GM23338 (cell line): Measurements from ENCODE around the gene ABCA13.
"Not testable (repeated sequence)": the region's sequence is repeated elsewhere in the genome, so short reads cannot be mapped to it uniquely, and the experiment has no call there.

ENCODE experiments used
- CREB1 ChIP-seq: fragments of 250-450 bp; sonication (Bioruptor Pico); IDR thresholded peaks from 2 replicates; pipeline ENCODE4 v1.5.0; 2020; ENCODE audit warnings: low read depth, mild to moderate bottlenecking, moderate library complexity
- CTCF ChIP-seq, 2 experiments: fragments of 200-600 bp in 1 of 2; sonication (generic) in 1 of 2; conservative IDR thresholded peaks; 2 replicates each; pipeline versions ENCODE4 v1.5.1 to v1.6.1; 2016 to 2017; ENCODE audit warnings: antibody characterized with exemption in 2 of 2, low read depth in 2 of 2, mild to moderate bottlenecking in 2 of 2, moderate library complexity in 1 of 2
- ETS1 ChIP-seq: IDR thresholded peaks from 2 replicates; pipeline ENCODE4 v1.6.1; 2016; ENCODE audit warnings: antibody characterized with exemption
- EZH2 ChIP-seq: fragments of 200-600 bp; sonication (generic); IDR thresholded peaks from one replicate; pipeline ENCODE4 v1.8.0; 2017; ENCODE audit warnings: antibody characterized with exemption, mild to moderate bottlenecking, low read depth; ENCODE audit not compliant: unreplicated experiment
- EZH2phosphoT487 ChIP-seq: fragments of 200-600 bp; sonication (generic); IDR thresholded peaks from one replicate; pipeline ENCODE4 v1.8.1; 2018; ENCODE audit warnings: antibody characterized with exemption; ENCODE audit not compliant: unreplicated experiment
- JUNB ChIP-seq: IDR thresholded peaks from one replicate; pipeline ENCODE4 v1.6.1; 2016; ENCODE audit warnings: antibody characterized with exemption; ENCODE audit not compliant: unreplicated experiment
- NANOG ChIP-seq: IDR thresholded peaks from 2 replicates; pipeline ENCODE4 v1.6.1; 2016; ENCODE audit warnings: antibody characterized with exemption, borderline replicate concordance
- POLR2AphosphoS5 ChIP-seq: IDR thresholded peaks from 2 replicates; pipeline ENCODE4 v1.6.1; 2016; ENCODE audit warnings: antibody characterized with exemption, low read depth
- REST ChIP-seq: IDR thresholded peaks from one replicate; pipeline ENCODE4 v1.6.1; 2018; ENCODE audit warnings: antibody characterized with exemption; ENCODE audit not compliant: unreplicated experiment
- STAT1 ChIP-seq: IDR thresholded peaks from one replicate; pipeline ENCODE4 v1.6.1; 2016; ENCODE audit warnings: antibody characterized with exemption; ENCODE audit not compliant: unreplicated experiment
- ZNF114 ChIP-seq: fragments of 250-450 bp; sonication (Bioruptor Pico); IDR thresholded peaks from 2 replicates; pipeline ENCODE4 v1.5.0; 2020; ENCODE audit warnings: mild to moderate bottlenecking, moderate library complexity
- ZNF331 ChIP-seq: fragments of 250-450 bp; sonication (Bioruptor Pico); IDR thresholded peaks from 2 replicates; pipeline ENCODE4 v1.5.0; 2020; ENCODE audit warnings: low read depth, mild to moderate bottlenecking, moderate library complexity
- TF ChIP-seq, protein P1 (sequence below): fragments of 250-450 bp; sonication (Bioruptor Pico); IDR thresholded peaks from 2 replicates; pipeline ENCODE4 v1.5.0; 2020; ENCODE audit warnings: mild to moderate bottlenecking, moderate library complexity

DNA sequence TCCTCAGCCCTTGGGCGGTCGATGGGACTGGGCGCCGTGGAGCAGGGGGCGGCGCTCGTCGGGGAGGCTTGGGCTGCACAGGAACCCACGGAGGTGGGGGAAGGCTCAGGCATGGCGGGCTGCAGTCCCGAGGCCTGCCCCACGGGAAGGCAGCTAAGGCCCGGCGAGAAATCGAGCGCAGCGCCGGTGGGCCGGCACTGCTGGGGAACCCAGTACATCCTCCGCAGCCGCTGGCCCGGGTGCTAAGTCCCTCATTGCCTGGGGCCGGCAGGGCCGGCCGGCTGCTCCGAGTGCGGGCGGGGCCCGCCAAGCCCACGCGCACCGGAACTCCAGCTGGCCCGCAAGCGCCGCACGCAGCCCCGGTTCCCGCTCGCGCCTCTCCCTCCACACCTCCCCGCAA is 31.7 kb downstream of the ABCA13 start:
- not testable (repeated sequence) for TF ChIP-seq REST; CTCF (conservative IDR thresholded peaks at IDR 0.05; ENCODE audit: low read depth in 2 of 2); EZH2; EZH2phosphoT487; JUNB; CREB1 (CRISPR knock-in tag); ETS1; POLR2AphosphoS5; STAT1; ZNF331 (CRISPR knock-in tag); ZNF114; NANOG
- TF ChIP-seq, protein P1, sequence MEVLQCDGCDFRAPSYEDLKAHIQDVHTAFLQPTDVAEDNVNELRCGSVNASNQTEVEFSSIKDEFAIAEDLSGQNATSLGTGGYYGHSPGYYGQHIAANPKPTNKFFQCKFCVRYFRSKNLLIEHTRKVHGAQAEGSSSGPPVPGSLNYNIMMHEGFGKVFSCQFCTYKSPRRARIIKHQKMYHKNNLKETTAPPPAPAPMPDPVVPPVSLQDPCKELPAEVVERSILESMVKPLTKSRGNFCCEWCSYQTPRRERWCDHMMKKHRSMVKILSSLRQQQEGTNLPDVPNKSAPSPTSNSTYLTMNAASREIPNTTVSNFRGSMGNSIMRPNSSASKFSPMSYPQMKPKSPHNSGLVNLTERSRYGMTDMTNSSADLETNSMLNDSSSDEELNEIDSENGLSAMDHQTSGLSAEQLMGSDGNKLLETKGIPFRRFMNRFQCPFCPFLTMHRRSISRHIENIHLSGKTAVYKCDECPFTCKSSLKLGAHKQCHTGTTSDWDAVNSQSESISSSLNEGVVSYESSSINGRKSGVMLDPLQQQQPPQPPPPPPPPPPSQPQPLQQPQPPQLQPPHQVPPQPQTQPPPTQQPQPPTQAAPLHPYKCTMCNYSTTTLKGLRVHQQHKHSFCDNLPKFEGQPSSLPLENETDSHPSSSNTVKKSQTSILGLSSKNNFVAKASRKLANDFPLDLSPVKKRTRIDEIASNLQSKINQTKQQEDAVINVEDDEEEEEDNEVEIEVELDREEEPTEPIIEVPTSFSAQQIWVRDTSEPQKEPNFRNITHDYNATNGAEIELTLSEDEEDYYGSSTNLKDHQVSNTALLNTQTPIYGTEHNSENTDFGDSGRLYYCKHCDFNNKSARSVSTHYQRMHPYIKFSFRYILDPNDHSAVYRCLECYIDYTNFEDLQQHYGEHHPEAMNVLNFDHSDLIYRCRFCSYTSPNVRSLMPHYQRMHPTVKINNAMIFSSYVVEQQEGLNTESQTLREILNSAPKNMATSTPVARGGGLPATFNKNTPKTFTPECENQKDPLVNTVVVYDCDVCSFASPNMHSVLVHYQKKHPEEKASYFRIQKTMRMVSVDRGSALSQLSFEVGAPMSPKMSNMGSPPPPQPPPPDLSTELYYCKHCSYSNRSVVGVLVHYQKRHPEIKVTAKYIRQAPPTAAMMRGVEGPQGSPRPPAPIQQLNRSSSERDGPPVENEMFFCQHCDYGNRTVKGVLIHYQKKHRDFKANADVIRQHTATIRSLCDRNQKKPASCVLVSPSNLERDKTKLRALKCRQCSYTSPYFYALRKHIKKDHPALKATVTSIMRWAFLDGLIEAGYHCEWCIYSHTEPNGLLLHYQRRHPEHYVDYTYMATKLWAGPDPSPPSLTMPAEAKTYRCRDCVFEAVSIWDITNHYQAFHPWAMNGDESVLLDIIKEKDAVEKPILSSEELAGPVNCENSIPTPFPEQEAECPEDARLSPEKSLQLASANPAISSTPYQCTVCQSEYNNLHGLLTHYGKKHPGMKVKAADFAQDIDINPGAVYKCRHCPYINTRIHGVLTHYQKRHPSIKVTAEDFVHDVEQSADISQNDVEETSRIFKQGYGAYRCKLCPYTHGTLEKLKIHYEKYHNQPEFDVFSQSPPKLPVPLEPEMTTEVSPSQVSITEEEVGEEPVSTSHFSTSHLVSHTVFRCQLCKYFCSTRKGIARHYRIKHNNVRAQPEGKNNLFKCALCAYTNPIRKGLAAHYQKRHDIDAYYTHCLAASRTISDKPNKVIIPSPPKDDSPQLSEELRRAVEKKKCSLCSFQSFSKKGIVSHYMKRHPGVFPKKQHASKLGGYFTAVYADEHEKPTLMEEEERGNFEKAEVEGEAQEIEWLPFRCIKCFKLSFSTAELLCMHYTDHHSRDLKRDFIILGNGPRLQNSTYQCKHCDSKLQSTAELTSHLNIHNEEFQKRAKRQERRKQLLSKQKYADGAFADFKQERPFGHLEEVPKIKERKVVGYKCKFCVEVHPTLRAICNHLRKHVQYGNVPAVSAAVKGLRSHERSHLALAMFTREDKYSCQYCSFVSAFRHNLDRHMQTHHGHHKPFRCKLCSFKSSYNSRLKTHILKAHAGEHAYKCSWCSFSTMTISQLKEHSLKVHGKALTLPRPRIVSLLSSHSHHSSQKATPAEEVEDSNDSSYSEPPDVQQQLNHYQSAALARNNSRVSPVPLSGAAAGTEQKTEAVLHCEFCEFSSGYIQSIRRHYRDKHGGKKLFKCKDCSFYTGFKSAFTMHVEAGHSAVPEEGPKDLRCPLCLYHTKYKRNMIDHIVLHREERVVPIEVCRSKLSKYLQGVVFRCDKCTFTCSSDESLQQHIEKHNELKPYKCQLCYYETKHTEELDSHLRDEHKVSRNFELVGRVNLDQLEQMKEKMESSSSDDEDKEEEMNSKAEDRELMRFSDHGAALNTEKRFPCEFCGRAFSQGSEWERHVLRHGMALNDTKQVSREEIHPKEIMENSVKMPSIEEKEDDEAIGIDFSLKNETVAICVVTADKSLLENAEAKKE, result not testable (repeated sequence)
